ENCODE results near the gene RNF220.

RNF220 gene

GRCh38 chr1:44417351-44418021 is 12.4 kb downstream of the RNF220 start:
- Histone ChIP-seq H3K27me3 (ENCODE audit: insufficient read depth, low read length) (0 out of 2 replicates have a peak, but pooled peaks cover 4% of the 10 kb centered on the region), H3K9me3 (ENCODE audit: low read length) (no peaks in the 10 kb centered on the region), H3K4me1 (ENCODE audit: insufficient read depth, low read length, severe bottlenecking) (no peaks in the 10 kb centered on the region), H3K27ac (ENCODE audit: low read depth, low read length, poor library complexity, severe bottlenecking) (no peak overlapping the region), H3K9me2 (ENCODE audit: low read depth, low read length) (no peaks in the 10 kb centered on the region), H3K9ac (ENCODE audit: low read length) (no peak overlapping the region), H3K36me3 (ENCODE audit: insufficient read depth, low read length) (no peaks in the 10 kb centered on the region), H3K4me3 (ENCODE audit: low read depth, low read length, poor library complexity, severe bottlenecking) (no peak overlapping the region), H2AFZ (ENCODE audit: low read length) (no peak overlapping the region), H3F3A (ENCODE audit: insufficient read depth, low read length) (no peaks in the 10 kb centered on the region), H3K4me2 (ENCODE audit: low read length) (no peak overlapping the region), H4K20me1 (ENCODE audit: insufficient read depth, low read length) (no peaks in the 10 kb centered on the region), H3K79me2 (ENCODE audit: insufficient read depth, low read length) (no peaks in the 10 kb centered on the region)
- no peak for TF ChIP-seq EZH2 (IDR thresholded peaks at IDR 0.05; ENCODE audit: borderline replicate concordance, low read length)
- no peak for TF ChIP-seq CTCF (IDR thresholded peaks at IDR 0.05; ENCODE audit: low read length)

- H3K4me3 ChIP-seq (ENCODE audit: low read depth, low read length, poor library complexity, severe bottlenecking) = no peak overlapping the region
- no peaks in the 10 kb centered on the region for H3F3A ChIP-seq (ENCODE audit: insufficient read depth, low read length)
- no peak overlapping the region for H3K9ac ChIP-seq (ENCODE audit: low read length)
- no peak overlapping the region for H3K4me2 ChIP-seq (ENCODE audit: low read length)
- H3K79me2 ChIP-seq (ENCODE audit: insufficient read depth, low read length) = no peaks in the 10 kb centered on the region
- TF ChIP-seq CTCF (IDR thresholded peaks at IDR 0.05; ENCODE audit: low read length) = no peak
- no peak for TF ChIP-seq EZH2 (IDR thresholded peaks at IDR 0.05; ENCODE audit: borderline replicate concordance, low read length)
- no peaks in the 10 kb centered on the region for H3K4me1 ChIP-seq (ENCODE audit: insufficient read depth, low read length, severe bottlenecking)
- no peaks in the 10 kb centered on the region for H3K36me3 ChIP-seq (ENCODE audit: insufficient read depth, low read length)
- 0 out of 2 replicates have a peak, but pooled peaks cover 4% of the 10 kb centered on the region for H3K27me3 ChIP-seq (ENCODE audit: insufficient read depth, low read length)
- no peaks in the 10 kb centered on the region for H3K9me3 ChIP-seq (ENCODE audit: low read length)
- no peak overlapping the region for H3K27ac ChIP-seq (ENCODE audit: low read depth, low read length, poor library complexity, severe bottlenecking)
- no peak overlapping the region for H2AFZ ChIP-seq (ENCODE audit: low read length)
- H3K9me2 ChIP-seq (ENCODE audit: low read depth, low read length) = no peaks in the 10 kb centered on the region
- H4K20me1 ChIP-seq (ENCODE audit: insufficient read depth, low read length) = no peaks in the 10 kb centered on the region
Measured at GRCh38 chr1:44418022-44418673, 13.1 kb downstream of the RNF220 start.

- H3K27ac ChIP-seq (ENCODE audit: low read depth, low read length, poor library complexity, severe bottlenecking) = no peak overlapping the region
- H4K20me1 ChIP-seq (ENCODE audit: insufficient read depth, low read length) = no peaks in the 10 kb centered on the region
- H3K27me3 ChIP-seq (ENCODE audit: insufficient read depth, low read length) = no peaks in the 10 kb centered on the region
- no peak overlapping the region for H2AFZ ChIP-seq (ENCODE audit: low read length)
- H3K9ac ChIP-seq (ENCODE audit: low read length) = no peak overlapping the region
- no peaks in the 10 kb centered on the region for H3K9me3 ChIP-seq (ENCODE audit: low read length)
- no peaks in the 10 kb centered on the region for H3F3A ChIP-seq (ENCODE audit: insufficient read depth, low read length)
- H3K9me2 ChIP-seq (ENCODE audit: low read depth, low read length) = no peaks in the 10 kb centered on the region
- H3K79me2 ChIP-seq (ENCODE audit: insufficient read depth, low read length) = no peaks in the 10 kb centered on the region
- no peaks in the 10 kb centered on the region for H3K4me1 ChIP-seq (ENCODE audit: insufficient read depth, low read length, severe bottlenecking)
- H3K4me3 ChIP-seq (ENCODE audit: low read depth, low read length, poor library complexity, severe bottlenecking) = no peak overlapping the region
- TF ChIP-seq CTCF (IDR thresholded peaks at IDR 0.05; ENCODE audit: low read length) (no peak), EZH2 (IDR thresholded peaks at IDR 0.05; ENCODE audit: borderline replicate concordance, low read length) (no peak)
- no peaks in the 10 kb centered on the region for H3K36me3 ChIP-seq (ENCODE audit: insufficient read depth, low read length)
- H3K4me2 ChIP-seq (ENCODE audit: low read length) = no peak overlapping the region
Measured at GRCh38 chr1:44419901-44420300, 14.8 kb downstream of the RNF220 start.
